Neural progenitor cell (in vitro differentiated cells): ENCODE data around the gene EGLN1. TPM values are rescaled to one million over a fixed set of nuclear protein-coding genes. Genes with fewer than 3 reads are reported as not detected.

Experiments used
- DNase-seq: peaks from one replicate; pipeline ENCODE4 v3.0.0-alpha.2; 2016; ENCODE audit warnings: low spot score
- H2AFZ ChIP-seq: fragments of 200-600 bp; sonication (generic); replicated peaks from 2 replicates; pipeline ENCODE4 v1.6.1; 2016; ENCODE audit warnings: antibody characterized with exemption
- H3F3A ChIP-seq: fragments of 200-600 bp; sonication (generic); 2 replicates; pipeline ENCODE4 v1.6.1; 2016; ENCODE audit warnings: antibody characterized with exemption, low read depth
- H3K27ac ChIP-seq: fragments of 200-600 bp; sonication (generic); 2 replicates; pipeline ENCODE4 v1.5.1; 2016; ENCODE audit warnings: mild to moderate bottlenecking
- H3K27me3 ChIP-seq: fragments of 200-600 bp; sonication (generic); 2 replicates; pipeline ENCODE4 v1.6.1; 2016; ENCODE audit warnings: mild to moderate bottlenecking, moderate library complexity
- H3K36me3 ChIP-seq: fragments of 200-600 bp; sonication (generic); 2 replicates; pipeline ENCODE4 v1.5.1; 2016
- H3K4me1 ChIP-seq: fragments of 200-600 bp; sonication (generic); 2 replicates; pipeline ENCODE4 v1.6.1; 2016; ENCODE audit warnings: mixed run types
- H3K4me2 ChIP-seq: fragments of 200-600 bp; sonication (generic); 2 replicates; pipeline ENCODE4 v1.6.1; 2016
- H3K4me3 ChIP-seq: fragments of 200-600 bp; sonication (generic); 2 replicates; pipeline ENCODE4 v1.5.1; 2016
- H3K79me2 ChIP-seq: fragments of 200-600 bp; sonication (generic); 2 replicates; pipeline ENCODE4 v1.6.1; 2016; ENCODE audit warnings: low read depth
- H3K9ac ChIP-seq: fragments of 200-600 bp; sonication (generic); 2 replicates; pipeline ENCODE4 v1.6.1; 2016
- H3K9me3 ChIP-seq: fragments of 200-600 bp; sonication (generic); 2 replicates; pipeline ENCODE4 v1.5.1; 2016; ENCODE audit warnings: low read depth
- H4K20me1 ChIP-seq: fragments of 200-600 bp; sonication (generic); 2 replicates; pipeline ENCODE4 v1.6.1; 2016; ENCODE audit warnings: low read depth
- H3K27ac Mint-ChIP-seq: 3 replicates; pipeline ENCODE4 v1.8.0; 2021; ENCODE audit warnings: mixed read lengths
- H3K27me3 Mint-ChIP-seq: 2 replicates; pipeline ENCODE4 v1.8.0; 2022; ENCODE audit warnings: low read depth, mild to moderate bottlenecking, inconsistent platforms, moderate library complexity, mixed read lengths; ENCODE audit not compliant: insufficient read depth
- H3K36me3 Mint-ChIP-seq: 3 replicates; pipeline ENCODE4 v1.8.0; 2021; ENCODE audit warnings: mixed read lengths
- H3K4me1 Mint-ChIP-seq: 3 replicates; pipeline ENCODE4 v1.8.0; 2021; ENCODE audit warnings: mixed read lengths
- H3K4me3 Mint-ChIP-seq: 3 replicates; pipeline ENCODE4 v1.8.0; 2021; ENCODE audit warnings: mild to moderate bottlenecking, moderate library complexity, mixed read lengths
- H3K9me3 Mint-ChIP-seq: 3 replicates; pipeline ENCODE4 v1.8.0; 2020; ENCODE audit warnings: mixed read lengths
- CTCF ChIP-seq: fragments of 200-600 bp; sonication (generic); IDR thresholded peaks from 2 replicates; pipeline ENCODE4 v1.5.1; 2017; ENCODE audit warnings: antibody characterized with exemption, mild to moderate bottlenecking
- EZH2 ChIP-seq: fragments of 200-600 bp; sonication (generic); IDR thresholded peaks from 2 replicates; pipeline ENCODE4 v1.6.1; 2017; ENCODE audit warnings: antibody characterized with exemption, mild to moderate bottlenecking, moderate library complexity
- EZH2phosphoT487 ChIP-seq: fragments of 200-600 bp; sonication (generic); IDR thresholded peaks from 2 replicates; pipeline ENCODE4 v1.6.1; 2017; ENCODE audit warnings: antibody characterized with exemption
- total RNA-seq: library from RNA; depleted of rRNA; stranded (reverse); fragments of >200 nt; gene quantifications from 2 replicates; pipeline ENCODE4 v1.2.3, GENCODE V29; 2015; ENCODE audit warnings: low replicate concordance

The EGLN1 gene
- total RNA-seq, 1 donor from 2014 or later = 30.3 TPM

GRCh38 chr1:231376101-231376500 lies 46.0 kb downstream of the EGLN1 start:
- H3K27ac Mint-ChIP-seq = no peak overlapping the region
- peaks cover 47% of the 10 kb centered on the region for H4K20me1 ChIP-seq

DNA sequence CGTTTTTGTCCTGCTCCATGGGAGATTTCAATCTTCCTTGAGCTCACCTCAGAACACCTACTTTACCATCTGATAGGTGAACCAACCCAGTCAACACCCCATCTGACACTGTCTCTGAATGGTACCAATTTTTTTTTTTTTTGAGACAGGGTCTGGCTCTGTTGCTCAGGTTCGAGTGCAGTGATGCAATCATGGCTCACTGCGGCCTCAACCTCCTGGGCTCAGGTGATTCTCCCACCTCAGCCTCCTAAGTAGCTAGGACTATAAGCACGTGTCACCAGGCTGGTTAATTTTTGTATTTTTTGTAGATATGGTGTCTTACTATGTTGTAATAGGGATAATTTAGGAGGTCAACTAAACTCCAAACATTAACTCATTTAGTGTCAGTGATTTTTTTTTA lies 47.7 kb downstream of the EGLN1 start:
- H3K4me3 ChIP-seq = no peak overlapping the region
- Mint-ChIP-seq H3K9me3 (no peaks in the 10 kb centered on the region), H3K4me1 (peaks cover 8% of the 10 kb centered on the region), H3K27ac (no peak overlapping the region), H3K27me3 (peaks cover 3% of the 10 kb centered on the region), H3K36me3 (peaks cover 4% of the 10 kb centered on the region), H3K4me3 (no peak overlapping the region)
- no peak overlapping the region for H3K27ac ChIP-seq
- H3K36me3 ChIP-seq = no peaks in the 10 kb centered on the region
- H3K27me3 ChIP-seq = no peaks in the 10 kb centered on the region
- no peak for DNase-seq
- no peaks in the 10 kb centered on the region for H3K79me2 ChIP-seq
- H3F3A ChIP-seq = peaks cover 12% of the 10 kb centered on the region
- no peaks in the 10 kb centered on the region for H3K9me3 ChIP-seq
- peaks cover 38% of the 10 kb centered on the region for H4K20me1 ChIP-seq
- no peak for TF ChIP-seq CTCF
- TF ChIP-seq EZH2phosphoT487 = no peak
- TF ChIP-seq EZH2 = no peak
- H3K4me1 ChIP-seq = peaks cover 21% of the 10 kb centered on the region
- no peak overlapping the region for H2AFZ ChIP-seq
- no peak overlapping the region for H3K4me2 ChIP-seq
- H3K9ac ChIP-seq = no peak overlapping the region

More at GRCh38 chr1:231376101-231376500, 46.0 kb downstream of the EGLN1 start:
- no peak overlapping the region for H2AFZ ChIP-seq
- peaks cover 8% of the 10 kb centered on the region for H3K4me1 Mint-ChIP-seq
- no peak for DNase-seq
- peaks cover 12% of the 10 kb centered on the region for H3F3A ChIP-seq
- peaks cover 14% of the 10 kb centered on the region for H3K4me1 ChIP-seq
- TF ChIP-seq CTCF = no peak
- no peak for TF ChIP-seq EZH2
- no peak for TF ChIP-seq EZH2phosphoT487
- no peak overlapping the region for H3K27ac ChIP-seq
- H3K9ac ChIP-seq = no peak overlapping the region
- no peaks in the 10 kb centered on the region for H3K9me3 Mint-ChIP-seq
- no peak overlapping the region for H3K4me2 ChIP-seq
- peaks cover 4% of the 10 kb centered on the region for H3K36me3 Mint-ChIP-seq
- H3K36me3 ChIP-seq = no peaks in the 10 kb centered on the region
- no peak overlapping the region for H3K4me3 ChIP-seq
- no peaks in the 10 kb centered on the region for H3K9me3 ChIP-seq
- peaks cover 3% of the 10 kb centered on the region for H3K27me3 Mint-ChIP-seq
- H3K27me3 ChIP-seq = no peaks in the 10 kb centered on the region
- no peak overlapping the region for H3K4me3 Mint-ChIP-seq
- no peaks in the 10 kb centered on the region for H3K79me2 ChIP-seq

DNA sequence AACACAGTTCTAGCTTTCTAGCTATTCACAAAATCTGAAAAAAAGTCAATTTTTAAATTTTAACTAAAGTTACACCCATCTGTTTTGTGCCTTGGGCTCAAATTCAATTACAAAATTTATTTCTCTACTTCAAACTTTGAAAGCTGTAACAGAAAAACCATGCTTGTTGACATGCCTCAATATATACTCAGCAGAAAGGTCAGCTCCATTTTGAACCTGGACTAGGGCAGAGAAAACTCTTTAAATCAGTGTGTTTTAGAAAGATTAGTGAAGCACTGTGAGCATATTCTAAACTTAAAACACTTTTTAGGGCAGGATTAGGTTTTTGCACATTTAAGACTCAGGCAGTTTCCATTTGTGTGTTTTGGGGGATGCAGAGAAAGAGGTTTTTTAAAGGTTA lies 49.6 kb downstream of the EGLN1 start:
- H4K20me1 ChIP-seq = peaks cover 23% of the 10 kb centered on the region
- H3K36me3 Mint-ChIP-seq = peaks cover 4% of the 10 kb centered on the region

More for the DNA sequence above, 49.6 kb downstream of the EGLN1 start:
- TF ChIP-seq EZH2phosphoT487 (no peak), CTCF (no peak), EZH2 (no peak)
- Mint-ChIP-seq H3K9me3 (no peaks in the 10 kb centered on the region), H3K27me3 (peaks cover 3% of the 10 kb centered on the region), H3K27ac (no peak overlapping the region), H3K4me3 (no peak overlapping the region), H3K4me1 (peaks cover 4% of the 10 kb centered on the region)
- H3K79me2 ChIP-seq = no peaks in the 10 kb centered on the region
- peaks cover 6% of the 10 kb centered on the region for H3F3A ChIP-seq
- H3K27ac ChIP-seq = no peak overlapping the region
- no peaks in the 10 kb centered on the region for H3K9me3 ChIP-seq
- H2AFZ ChIP-seq = no peak overlapping the region
- no peaks in the 10 kb centered on the region for H3K27me3 ChIP-seq
- H3K4me1 ChIP-seq = peaks cover 18% of the 10 kb centered on the region
- DNase-seq = no peak
- H3K36me3 ChIP-seq = no peaks in the 10 kb centered on the region
- H3K4me2 ChIP-seq = no peak overlapping the region
- no peak overlapping the region for H3K4me3 ChIP-seq
- no peak overlapping the region for H3K9ac ChIP-seq
